Upper lobe of left lung (tissue), 6 donors: ENCODE data around the gene PXMP4. TPM values are rescaled to one million over a fixed set of nuclear protein-coding genes. Genes with fewer than 3 reads are reported as not detected.
A peak's percentile ranks its signal among the peaks of the same experiment; 100 is the strongest.

ENCODE experiments used
- ATAC-seq, 2 donors: fragments of 200-7000 bp; cut with Tn5 transposase; one replicate each; pipeline ENCODE4 v1.9.1; 2022; ENCODE audit warnings: mild to moderate bottlenecking in 2 of 2, moderate library complexity in 2 of 2; ENCODE audit not compliant: low FRiP score in 2 of 2
- DNase-seq, 2 donors: peaks; one replicate each; pipeline ENCODE4 v3.0.0-alpha.2; 2019 to 2020
- H3K27ac ChIP-seq, 4 donors: fragments of 200-600 bp; sonication (generic); one replicate each; pipeline ENCODE4 v1.5.1; 2016 to 2019
- H3K27me3 ChIP-seq, 4 donors: fragments of 200-600 bp; sonication (generic); one replicate each; pipeline ENCODE4 v1.5.1; 2017 to 2019
- H3K36me3 ChIP-seq, 4 donors: fragments of 200-600 bp; sonication (generic); one replicate each; pipeline ENCODE4 v1.5.1; 2016 to 2019
- H3K4me1 ChIP-seq, 4 donors: fragments of 200-600 bp; sonication (generic); one replicate each; pipeline ENCODE4 v1.5.1; 2018 to 2019
- H3K4me3 ChIP-seq, 4 donors: fragments of 200-600 bp; sonication (generic); one replicate each; pipeline ENCODE4 v1.5.1; 2017 to 2019; ENCODE audit warnings: mild to moderate bottlenecking in 2 of 4, moderate library complexity in 1 of 4
- H3K9me3 ChIP-seq, 4 donors: fragments of 200-600 bp; sonication (generic); one replicate each; pipeline ENCODE4 v1.5.1; 2018 to 2019
- EP300 ChIP-seq, 4 donors: sonication (generic); formaldehyde crosslinking; IDR thresholded peaks; one replicate each; pipeline ENCODE4 v1.5.1; 2017; ENCODE audit warnings: antibody characterized with exemption in 4 of 4, control low read depth in 2 of 4
- POLR2A ChIP-seq, 4 donors: fragments of 450-650 bp; IDR thresholded peaks; one replicate each; pipeline ENCODE4 v1.5.1; 2016 to 2017; ENCODE audit warnings: antibody characterized with exemption in 4 of 4, mild to moderate bottlenecking in 2 of 4
- POLR2AphosphoS5 ChIP-seq, 2 donors: sonication (generic); formaldehyde crosslinking; IDR thresholded peaks; one replicate each; pipeline ENCODE4 v1.5.1; 2017; ENCODE audit warnings: antibody characterized with exemption in 2 of 2
- WGBS, 2 donors: methylation state at CpG; one replicate each; pipeline ENCODE4 v1.1.5; 2017 to 2018; 5-methylcytosine and 5-hydroxymethylcytosine counted together
- total RNA-seq, 6 donors: library from RNA; depleted of rRNA in 4 of 6; stranded (reverse); fragments of >200 nt in 4 of 6; gene quantifications; one replicate each; pipeline versions ENCODE4 v1.1.0 to v1.2.1, GENCODE V29; 2016 to 2021
- TF ChIP-seq, protein P1 (sequence below), 6 experiments: fragments of 450-650 bp in 4 of 6; fragments of 200-600 bp in 2 of 6; sonication (generic) in 2 of 6; IDR thresholded peaks; one replicate each; pipeline ENCODE4 v1.5.1; 2016 to 2019; ENCODE audit warnings: antibody characterized with exemption in 6 of 6
- donor health status: DM: no; HTN: no; CAD: no; lungs with moderate emphysema.
- donor health status: DM: no; HTN: yes; CAD: no; lungs with severe emphysema.

Gene PXMP4
- total RNA-seq, 6 donors from 2014 or later, result 18.4 to 80.2 (median 29.8) TPM

DNA sequence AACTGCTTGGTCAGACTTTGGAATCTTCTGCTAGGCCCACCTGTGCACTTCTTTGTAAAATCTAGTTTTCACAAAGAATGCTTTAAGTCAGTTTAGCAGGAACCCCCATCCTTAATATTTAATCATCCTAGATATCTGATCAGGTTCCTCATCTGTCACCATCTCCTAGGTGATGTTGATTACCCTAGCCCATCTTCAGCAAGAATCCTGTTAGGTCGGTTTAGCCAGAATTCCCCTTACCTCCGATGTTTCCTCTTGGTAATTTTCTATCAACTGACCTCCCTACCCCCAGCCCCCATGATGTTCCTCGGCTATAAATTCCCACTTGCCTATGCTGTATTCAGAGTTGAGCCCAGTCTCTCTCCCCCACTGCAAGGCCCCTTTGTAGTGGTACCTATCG lies 9.0 kb upstream of the PXMP4 start:
- Histone ChIP-seq H3K4me3 (no peak overlapping the region), H3K27ac (no peak overlapping the region), H3K9me3 (no peaks in the 10 kb centered on the region), H3K36me3 (no peaks in the 10 kb centered on the region), H3K4me1 (peaks cover 20 to 40% (median 29%) of the 10 kb centered on the region in 4 donors), H3K27me3 (no peaks in the 10 kb centered on the region)
- 69 to 77% methylated on average over 4 of the region's 4 CpGs for WGBS, 2 donors
- DNase-seq, result no peak
- ATAC-seq, result no peak
- TF ChIP-seq, protein P1, sequence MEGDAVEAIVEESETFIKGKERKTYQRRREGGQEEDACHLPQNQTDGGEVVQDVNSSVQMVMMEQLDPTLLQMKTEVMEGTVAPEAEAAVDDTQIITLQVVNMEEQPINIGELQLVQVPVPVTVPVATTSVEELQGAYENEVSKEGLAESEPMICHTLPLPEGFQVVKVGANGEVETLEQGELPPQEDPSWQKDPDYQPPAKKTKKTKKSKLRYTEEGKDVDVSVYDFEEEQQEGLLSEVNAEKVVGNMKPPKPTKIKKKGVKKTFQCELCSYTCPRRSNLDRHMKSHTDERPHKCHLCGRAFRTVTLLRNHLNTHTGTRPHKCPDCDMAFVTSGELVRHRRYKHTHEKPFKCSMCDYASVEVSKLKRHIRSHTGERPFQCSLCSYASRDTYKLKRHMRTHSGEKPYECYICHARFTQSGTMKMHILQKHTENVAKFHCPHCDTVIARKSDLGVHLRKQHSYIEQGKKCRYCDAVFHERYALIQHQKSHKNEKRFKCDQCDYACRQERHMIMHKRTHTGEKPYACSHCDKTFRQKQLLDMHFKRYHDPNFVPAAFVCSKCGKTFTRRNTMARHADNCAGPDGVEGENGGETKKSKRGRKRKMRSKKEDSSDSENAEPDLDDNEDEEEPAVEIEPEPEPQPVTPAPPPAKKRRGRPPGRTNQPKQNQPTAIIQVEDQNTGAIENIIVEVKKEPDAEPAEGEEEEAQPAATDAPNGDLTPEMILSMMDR (IDR thresholded peaks at IDR 0.05), result no peak
- TF ChIP-seq POLR2AphosphoS5 (IDR thresholded peaks at IDR 0.05) (no peak), POLR2A (IDR thresholded peaks at IDR 0.05) (no peak), EP300 (IDR thresholded peaks at IDR 0.05) (no peak)

DNA sequence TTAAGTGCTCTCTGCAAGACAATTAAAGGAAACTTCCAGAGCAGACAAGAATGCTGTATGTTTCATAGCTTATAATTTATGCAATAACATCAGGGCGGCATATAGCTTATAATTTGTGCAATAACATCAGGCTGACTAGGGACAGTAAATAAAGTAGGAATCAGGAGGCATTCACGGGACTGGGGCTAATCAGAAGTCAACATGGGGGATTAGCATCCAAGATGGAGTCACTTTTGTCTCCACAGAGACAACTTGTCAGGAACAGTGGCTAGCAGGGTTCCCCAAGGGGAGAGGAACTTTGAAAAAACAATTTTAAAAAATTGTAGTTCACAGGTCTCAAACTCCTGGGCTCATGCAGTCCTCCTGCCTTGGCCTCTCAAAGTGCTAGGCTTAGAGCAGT lies 8.4 kb upstream of the PXMP4 start:
- H3K4me1 ChIP-seq, result peaks cover 13 to 39% (median 26%) of the 10 kb centered on the region in 4 donors

DNA sequence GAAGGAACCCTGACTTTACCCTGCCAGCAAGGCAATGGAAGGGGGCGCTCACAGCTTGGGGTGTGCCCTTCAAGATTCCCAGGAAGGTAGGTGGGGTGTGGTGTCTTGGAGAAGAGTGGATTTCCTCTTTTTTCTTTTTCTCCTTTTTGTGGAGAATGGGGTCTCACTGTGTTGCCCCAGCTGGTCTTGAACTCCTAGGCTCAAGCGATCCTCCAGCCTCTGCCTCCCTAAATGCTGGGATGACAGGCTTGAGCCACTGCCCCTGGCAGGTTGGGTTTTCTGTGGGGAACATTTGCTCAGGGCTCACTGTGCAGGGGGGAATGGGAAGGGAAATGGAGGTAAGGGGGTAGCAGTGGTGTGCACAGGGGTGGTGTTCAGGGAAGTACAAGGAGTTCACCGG lies 7.7 kb upstream of the PXMP4 start:
- ATAC-seq, result no peak
- DNase-seq, result no peak
- 94% methylated on average over 3 of the region's 3 CpGs for WGBS, 2 donors

More for the DNA sequence above, 8.4 kb upstream of the PXMP4 start:
- Histone ChIP-seq H3K27me3 (no peaks in the 10 kb centered on the region), H3K36me3 (no peaks in the 10 kb centered on the region), H3K9me3 (no peaks in the 10 kb centered on the region), H3K27ac (no peak overlapping the region), H3K4me3 (no peak overlapping the region)
- TF ChIP-seq POLR2A (IDR thresholded peaks at IDR 0.05), result no peak
- TF ChIP-seq, protein P1 (IDR thresholded peaks at IDR 0.05), result no peak
- no peak for TF ChIP-seq POLR2AphosphoS5 (IDR thresholded peaks at IDR 0.05)
- TF ChIP-seq EP300 (IDR thresholded peaks at IDR 0.05), result no peak
- 79 to 85% methylated on average over 2 of the region's 2 CpGs for WGBS, 2 donors
- DNase-seq (no peak), ATAC-seq (no peak)

DNA sequence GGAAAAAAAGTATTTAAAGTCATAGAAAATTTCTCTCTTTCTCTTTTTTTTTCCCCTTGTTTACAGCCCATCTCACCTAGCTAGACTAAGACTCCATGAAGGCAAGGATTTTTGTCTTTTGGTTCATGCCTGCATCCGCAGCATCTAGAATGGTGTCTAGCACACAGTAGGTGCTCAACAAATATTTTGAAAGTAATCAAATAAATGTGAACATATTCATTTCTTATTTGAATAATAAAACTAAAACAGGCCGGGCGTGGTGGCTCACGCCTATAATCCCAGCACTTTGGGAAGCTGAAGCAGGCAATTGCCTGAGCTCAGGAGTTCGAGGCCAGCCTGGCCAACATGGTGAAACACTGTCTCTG lies 7.0 kb upstream of the PXMP4 start:
- WGBS, 2 donors, result 93% methylated on average over 5 of the region's 5 CpGs
- TF ChIP-seq, protein P1 (IDR thresholded peaks at IDR 0.05), result no peak
- TF ChIP-seq EP300 (IDR thresholded peaks at IDR 0.05), result no peak
- no peak for TF ChIP-seq POLR2A (IDR thresholded peaks at IDR 0.05)
- TF ChIP-seq POLR2AphosphoS5 (IDR thresholded peaks at IDR 0.05), result no peak
- Histone ChIP-seq H3K4me1 (peaks cover 5 to 28% (median 16%) of the 10 kb centered on the region in 4 donors), H3K27ac (peak overlapping the region in 2 of 4 donors; percentile 74 to 82), H3K4me3 (no peak overlapping the region), H3K27me3 (no peaks in the 10 kb centered on the region), H3K36me3 (no peaks in the 10 kb centered on the region), H3K9me3 (no peaks in the 10 kb centered on the region)
- no peak for ATAC-seq
- no peak for DNase-seq

More for the DNA sequence above, 7.7 kb upstream of the PXMP4 start:
- no peaks in the 10 kb centered on the region for H3K36me3 ChIP-seq
- no peaks in the 10 kb centered on the region for H3K27me3 ChIP-seq
- no peaks in the 10 kb centered on the region for H3K9me3 ChIP-seq
- TF ChIP-seq POLR2A (IDR thresholded peaks at IDR 0.05) (no peak), EP300 (IDR thresholded peaks at IDR 0.05) (no peak), POLR2AphosphoS5 (IDR thresholded peaks at IDR 0.05) (no peak)
- TF ChIP-seq, protein P1 (IDR thresholded peaks at IDR 0.05), result no peak
- no peak overlapping the region for H3K27ac ChIP-seq
- H3K4me3 ChIP-seq, result no peak overlapping the region
- H3K4me1 ChIP-seq, result peaks cover 7 to 33% (median 20%) of the 10 kb centered on the region in 4 donors

DNA sequence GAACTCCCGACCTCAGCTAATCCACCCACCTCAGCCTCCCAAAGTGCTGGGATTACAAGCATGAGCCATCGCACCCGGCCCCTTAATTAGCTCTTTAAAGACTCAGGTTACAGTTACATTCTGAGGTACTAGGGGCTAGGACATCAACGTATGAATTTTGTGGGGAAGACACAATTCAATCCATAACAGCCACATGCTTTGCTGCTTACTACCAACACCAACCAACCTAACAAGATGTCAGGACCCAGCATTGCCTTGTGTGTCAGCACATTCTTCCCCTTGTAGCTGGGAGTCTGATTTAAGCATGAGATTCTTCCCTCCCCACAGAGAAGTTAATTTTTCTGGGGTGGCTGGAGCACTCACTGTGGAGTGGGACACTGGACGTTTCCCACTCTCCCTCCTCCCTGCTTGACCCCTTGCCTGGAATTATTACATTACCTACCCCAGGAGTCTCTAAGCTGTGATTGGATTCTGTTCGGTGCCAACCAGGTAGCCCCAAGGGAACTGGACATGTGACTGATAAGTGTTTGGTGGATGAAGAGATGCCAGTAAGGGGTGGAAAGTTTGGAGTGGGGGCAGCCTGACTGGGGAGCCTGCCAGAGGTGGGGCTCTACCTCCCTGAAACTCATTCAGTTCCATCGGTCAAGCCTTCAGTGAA lies 5.6 kb upstream of the PXMP4 start:
- DNase-seq (peak in 1 of 2 donors; percentile 64), ATAC-seq (peak in 1 of 2 donors; percentile 53)
- H3K4me1 ChIP-seq, result peaks cover 0 to 22% (median 10%) of the 10 kb centered on the region in 4 donors
- H3K36me3 ChIP-seq, result no peaks in the 10 kb centered on the region
- no peaks in the 10 kb centered on the region for H3K9me3 ChIP-seq
- 63 to 78% methylated on average over 6 to 7 of the region's 7 CpGs for WGBS, 2 donors
- no peak overlapping the region for H3K4me3 ChIP-seq
- H3K27ac ChIP-seq, result peak overlapping the region in 3 of 4 donors; percentile 13 to 82 (median 68)
- no peaks in the 10 kb centered on the region for H3K27me3 ChIP-seq
- TF ChIP-seq POLR2A (IDR thresholded peaks at IDR 0.05) (peak in 1 of 4 donors; percentile 4), POLR2AphosphoS5 (IDR thresholded peaks at IDR 0.05) (no peak), EP300 (IDR thresholded peaks at IDR 0.05) (peak in 1 of 4 donors; percentile 70)
- TF ChIP-seq, protein P1 (IDR thresholded peaks at IDR 0.05), result no peak
